HG03039 (cell line): ENCODE measurements around the gene NUP155.
"Not testable (repeated sequence)": the region's sequence is repeated elsewhere in the genome, so short reads cannot be mapped to it uniquely, and the experiment has no call there.

Experiments
- ATAC-seq: cut with Tn5 transposase; IDR thresholded peaks from one replicate; pipeline ENCODE4 v1.9.1; 2021; ENCODE audit warnings: mild to moderate bottlenecking, moderate library complexity; ENCODE audit not compliant: unreplicated experiment

The NUP155 gene

DNA sequence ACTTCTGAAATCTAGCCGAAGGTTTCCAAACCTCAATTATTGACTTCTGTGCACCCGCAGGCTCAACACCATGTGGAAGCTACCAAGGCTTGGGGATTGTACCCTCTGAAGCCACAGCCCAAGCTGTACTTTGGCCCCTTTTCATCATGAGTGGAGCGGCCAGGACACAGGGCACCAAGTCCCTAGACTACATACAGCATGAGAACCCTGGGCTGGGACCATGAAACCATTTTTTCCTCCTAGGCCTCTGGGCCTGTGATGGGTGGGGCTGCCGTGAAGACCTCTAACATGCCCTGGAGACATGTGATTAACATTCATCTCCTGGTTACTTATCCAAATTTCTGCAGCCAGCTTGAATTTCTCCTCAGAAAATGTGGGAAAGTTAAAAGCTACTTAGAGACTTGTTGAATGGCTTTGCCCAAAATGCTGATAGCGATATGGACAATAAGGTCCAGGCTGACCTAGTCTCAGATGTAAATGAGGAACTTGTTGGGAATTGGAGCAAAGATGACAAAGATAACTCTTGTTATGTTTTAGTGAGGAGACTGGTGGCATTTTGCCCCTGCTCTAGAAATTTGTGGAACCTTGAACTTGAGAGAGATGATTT lies 87.6 kb downstream of the NUP155 start:
- ATAC-seq: no peak

- ATAC-seq: no peak
Observed at GRCh38 chr5:37275511-37275910, 95.4 kb downstream of the NUP155 start.

- ATAC-seq: no peak
Observed at GRCh38 chr5:37272511-37272910, 98.4 kb downstream of the NUP155 start.

DNA sequence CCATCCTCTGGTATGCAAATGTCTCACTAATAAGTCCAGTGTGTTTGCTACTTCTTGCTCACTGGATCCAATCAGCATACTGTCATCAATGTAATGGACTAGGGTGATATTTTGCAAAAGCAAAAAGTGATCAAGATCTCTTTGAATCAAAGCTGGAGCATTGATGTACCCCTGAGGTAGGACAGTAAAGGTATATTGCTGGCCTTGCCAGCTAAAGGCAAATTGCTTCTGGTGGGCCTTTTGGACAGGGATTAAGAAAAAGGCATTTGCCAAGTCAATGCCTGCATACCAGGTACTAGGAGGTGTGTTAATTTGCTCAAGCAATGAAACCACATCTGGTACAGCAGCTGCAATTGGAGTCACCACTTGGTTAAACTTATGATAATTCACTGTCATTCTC lies 102.8 kb downstream of the NUP155 start:
- not testable (repeated sequence) for ATAC-seq

DNA sequence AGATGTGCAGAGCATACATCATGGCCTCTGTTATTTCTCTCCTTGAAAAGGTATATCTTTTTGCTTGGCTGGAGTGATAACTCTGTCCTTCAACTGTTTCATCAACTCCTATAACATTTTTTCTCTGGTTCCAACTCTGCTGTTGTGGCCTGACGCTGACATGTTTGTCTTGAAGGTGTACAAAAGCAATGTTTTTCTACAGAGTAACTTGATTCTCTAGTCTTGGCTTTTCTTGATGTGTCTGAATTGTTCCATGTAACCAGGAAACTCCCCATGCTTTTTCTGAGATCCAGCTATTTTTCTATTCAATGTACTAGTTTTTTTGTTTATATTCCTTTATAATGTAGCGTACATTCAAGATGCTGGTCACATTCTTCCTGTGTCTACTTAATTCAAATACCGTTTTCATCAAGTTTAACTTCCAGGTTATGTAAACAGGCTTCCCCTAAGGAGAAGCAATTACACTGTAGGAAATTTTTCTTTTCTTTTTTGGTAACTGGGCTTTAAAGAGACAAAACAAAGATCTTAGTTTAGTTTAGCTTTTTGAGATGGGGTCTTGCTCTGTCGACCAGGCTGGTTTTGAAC lies 115.0 kb downstream of the NUP155 start:
- no peak for ATAC-seq

GRCh38 chr5:37254581-37254980 lies 116.3 kb downstream of the NUP155 start:
- ATAC-seq: no peak

- no peak for ATAC-seq
Observed at GRCh38 chr5:37251665-37252064, 119.2 kb downstream of the NUP155 start.

- ATAC-seq: no peak
Observed at GRCh38 chr5:37249815-37250164, 121.1 kb downstream of the NUP155 start.

- ATAC-seq: peak; percentile 84
Observed at GRCh38 chr5:37248970-37249814, 121.7 kb downstream of the NUP155 start, which contains the start of gene CPLANE1. Gene CPLANE1 (minus strand): TSS chr5:37249376. CDS start chr5:37247698, 1,678 bp downstream.

DNA sequence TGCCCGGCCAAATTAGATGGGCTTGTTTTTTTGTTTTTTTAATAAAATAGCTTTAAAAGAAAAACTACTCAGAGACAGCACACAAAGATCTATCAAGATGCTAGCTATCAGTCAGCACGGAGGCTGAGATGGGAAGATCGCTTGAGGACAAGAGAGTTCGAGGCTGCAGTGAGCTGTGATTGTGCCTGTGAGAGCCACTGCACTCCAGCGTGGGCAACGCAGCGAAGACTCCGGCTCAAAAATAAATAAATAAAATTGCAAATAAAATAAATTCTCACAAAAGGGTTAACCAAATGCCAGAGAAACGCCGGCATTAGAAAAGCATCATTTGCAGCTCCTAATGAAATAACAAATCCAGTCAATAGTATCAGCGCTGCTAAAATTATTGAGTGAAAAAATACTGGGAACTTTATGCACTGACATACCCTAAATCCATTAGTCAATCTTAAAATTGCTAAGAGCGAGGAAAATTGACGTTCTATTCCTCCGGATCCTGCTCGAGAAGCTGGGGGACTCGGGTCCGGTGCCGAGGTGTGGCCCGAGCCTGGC lies 122.4 kb downstream of the NUP155 start:
- ATAC-seq: no peak

- ATAC-seq: no peak
Observed at GRCh38 chr5:37247496-37247895, 123.4 kb downstream of the NUP155 start.

- ATAC-seq: no peak
Observed at GRCh38 chr5:37247036-37247435, 123.9 kb downstream of the NUP155 start.
